Kidney epithelial cell (primary cell): ENCODE results near the gene NPEPL1. TPM values are rescaled to one million over a fixed set of nuclear protein-coding genes. Genes with fewer than 3 reads are reported as not detected.

ENCODE experiments used
- DNase-seq: peaks from one replicate; pipeline ENCODE4 v3.0.0-alpha.2; 2010; ENCODE audit warnings: low read depth
- H3K27me3 ChIP-seq: 2 replicates; pipeline ENCODE4 v1.6.0; 2011; ENCODE audit warnings: low read length; ENCODE audit not compliant: control insufficient read depth, insufficient read depth
- H3K36me3 ChIP-seq: 2 replicates; pipeline ENCODE4 v1.5.1; 2011; ENCODE audit warnings: low read length; ENCODE audit not compliant: control insufficient read depth, insufficient read depth
- H3K4me3 ChIP-seq: 2 replicates; pipeline ENCODE4 v1.5.1; 2011; ENCODE audit warnings: low read depth, mild to moderate bottlenecking, control low read depth, low read length
- total RNA-seq: library from RNA; depleted of rRNA; stranded (reverse); fragments of >200 nt; gene quantifications from 2 replicates; pipeline ENCODE4 v1.2.3, GENCODE V29; 2015
- TF ChIP-seq, protein P1 (sequence below): IDR thresholded peaks from 2 replicates; pipeline ENCODE4 v1.5.1; 2011; ENCODE audit warnings: mild to moderate bottlenecking, moderate library complexity, low read length, control low read depth, inconsistent platforms; ENCODE audit not compliant: insufficient read depth, poor library complexity, severe bottlenecking

The NPEPL1 gene
- total RNA-seq, 1 donor from 2014 or later = 29.7 TPM

- DNase-seq = no peak
- Histone ChIP-seq H3K27me3 (peaks cover 18% of the 10 kb centered on the region), H3K4me3 (no peak overlapping the region), H3K36me3 (no peaks in the 10 kb centered on the region)
- TF ChIP-seq, protein P1, sequence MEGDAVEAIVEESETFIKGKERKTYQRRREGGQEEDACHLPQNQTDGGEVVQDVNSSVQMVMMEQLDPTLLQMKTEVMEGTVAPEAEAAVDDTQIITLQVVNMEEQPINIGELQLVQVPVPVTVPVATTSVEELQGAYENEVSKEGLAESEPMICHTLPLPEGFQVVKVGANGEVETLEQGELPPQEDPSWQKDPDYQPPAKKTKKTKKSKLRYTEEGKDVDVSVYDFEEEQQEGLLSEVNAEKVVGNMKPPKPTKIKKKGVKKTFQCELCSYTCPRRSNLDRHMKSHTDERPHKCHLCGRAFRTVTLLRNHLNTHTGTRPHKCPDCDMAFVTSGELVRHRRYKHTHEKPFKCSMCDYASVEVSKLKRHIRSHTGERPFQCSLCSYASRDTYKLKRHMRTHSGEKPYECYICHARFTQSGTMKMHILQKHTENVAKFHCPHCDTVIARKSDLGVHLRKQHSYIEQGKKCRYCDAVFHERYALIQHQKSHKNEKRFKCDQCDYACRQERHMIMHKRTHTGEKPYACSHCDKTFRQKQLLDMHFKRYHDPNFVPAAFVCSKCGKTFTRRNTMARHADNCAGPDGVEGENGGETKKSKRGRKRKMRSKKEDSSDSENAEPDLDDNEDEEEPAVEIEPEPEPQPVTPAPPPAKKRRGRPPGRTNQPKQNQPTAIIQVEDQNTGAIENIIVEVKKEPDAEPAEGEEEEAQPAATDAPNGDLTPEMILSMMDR = no peak
Measured at GRCh38 chr20:58718729-58719128, 26.1 kb downstream of the NPEPL1 start.

- DNase-seq = no peak
- H3K36me3 ChIP-seq = no peaks in the 10 kb centered on the region
- TF ChIP-seq, protein P1 = no peak
- H3K4me3 ChIP-seq = no peak overlapping the region
- peaks cover 19% of the 10 kb centered on the region for H3K27me3 ChIP-seq
Measured at GRCh38 chr20:58719258-58719657, 26.7 kb downstream of the NPEPL1 start.

- TF ChIP-seq, protein P1 = no peak
- DNase-seq = no peak
- peaks cover 19% of the 10 kb centered on the region for H3K27me3 ChIP-seq
- H3K4me3 ChIP-seq = no peak overlapping the region
- no peaks in the 10 kb centered on the region for H3K36me3 ChIP-seq
Measured at GRCh38 chr20:58719971-58720371, 27.4 kb downstream of the NPEPL1 start.

DNA sequence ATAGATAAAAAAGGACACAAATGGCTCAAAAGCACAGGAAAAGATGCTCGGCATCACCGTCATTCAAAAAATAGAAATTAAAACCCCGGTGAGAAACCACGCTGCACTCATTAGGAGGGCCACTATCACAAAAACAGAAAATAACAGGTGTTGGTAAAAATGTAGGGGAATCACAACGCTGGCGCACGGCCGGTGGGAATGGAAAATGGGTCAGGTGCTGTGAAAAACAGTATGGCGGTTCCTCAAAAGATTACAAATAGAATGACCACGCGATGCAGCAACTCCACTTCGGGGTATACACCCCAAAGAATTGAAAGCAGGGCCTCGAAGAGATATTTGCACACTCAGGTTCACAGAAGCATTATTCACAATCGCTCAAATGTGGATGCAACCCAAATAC lies 28.3 kb downstream of the NPEPL1 start:
- no peak for DNase-seq
- TF ChIP-seq, protein P1 = no peak
- Histone ChIP-seq H3K4me3 (no peak overlapping the region), H3K36me3 (no peaks in the 10 kb centered on the region), H3K27me3 (peaks cover 19% of the 10 kb centered on the region)

DNA sequence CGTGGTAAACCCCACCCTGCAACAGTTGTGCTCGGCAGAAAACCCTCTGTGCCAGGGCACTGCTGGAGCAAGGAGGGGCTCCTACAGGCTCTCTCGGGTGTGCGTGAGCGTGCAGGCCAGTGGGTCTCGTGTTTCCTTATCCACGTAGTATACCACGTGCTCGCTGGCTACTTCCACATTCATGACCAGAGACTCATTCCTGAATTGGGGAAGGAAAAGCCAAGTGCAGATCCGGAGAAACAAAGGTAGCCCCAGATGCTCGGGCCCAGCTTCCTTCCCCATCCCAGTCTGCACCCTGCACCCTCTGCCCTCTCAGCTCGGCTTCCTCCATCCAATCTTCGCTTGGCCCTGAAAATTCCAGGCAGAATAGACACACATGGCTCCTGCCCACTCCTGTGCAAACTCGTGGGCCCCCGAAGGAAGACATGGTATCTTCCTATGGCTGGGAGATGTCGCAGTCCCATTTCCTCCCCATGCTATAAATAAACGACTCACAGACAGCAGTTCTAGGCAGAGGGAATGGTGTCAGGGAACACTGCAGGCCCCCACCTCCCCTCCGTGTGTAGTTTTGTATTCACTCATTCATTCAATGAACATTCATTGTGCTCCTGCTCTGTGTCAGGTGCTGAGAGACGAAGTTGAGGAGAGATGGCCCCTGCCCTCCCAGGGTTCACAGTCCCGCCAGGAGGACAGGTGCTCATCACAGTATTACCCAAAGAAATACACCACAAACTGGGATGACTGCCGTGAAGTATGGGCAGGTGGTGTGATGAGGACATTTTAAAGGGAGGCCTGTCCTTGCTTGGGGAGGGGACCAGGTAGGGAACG lies 29.6 kb downstream of the NPEPL1 start:
- Histone ChIP-seq H3K27me3 (peaks cover 19% of the 10 kb centered on the region), H3K4me3 (no peak overlapping the region), H3K36me3 (no peaks in the 10 kb centered on the region)
- no peak for DNase-seq
- TF ChIP-seq, protein P1 = no peak

- DNase-seq = no peak
- TF ChIP-seq, protein P1 = no peak
- Histone ChIP-seq H3K36me3 (no peaks in the 10 kb centered on the region), H3K4me3 (no peak overlapping the region), H3K27me3 (peaks cover 18% of the 10 kb centered on the region)
Measured at GRCh38 chr20:58722877-58723627, 30.5 kb downstream of the NPEPL1 start.
